Liver (tissue), 9 donors: ENCODE measurements around the gene CDK16. TPM values are rescaled to one million over a fixed set of nuclear protein-coding genes. Genes with fewer than 3 reads are reported as not detected.

Experiments used
- DNase-seq: peaks from one replicate; pipeline ENCODE4 v3.0.0-alpha.2; 2017; ENCODE audit warnings: low spot score
- H3K27ac ChIP-seq, 2 donors: one replicate each; pipeline ENCODE4 v1.7.0; 2013; ENCODE audit warnings: inconsistent platforms in 2 of 2, low read length in 2 of 2, control low read depth in 1 of 2, low read depth in 1 of 2, mild to moderate bottlenecking in 1 of 2
- H3K27me3 ChIP-seq, 4 donors: one replicate each; pipeline versions ENCODE4 v1.6.1 to v1.7.0; 2013; ENCODE audit warnings: low read length in 3 of 4, inconsistent platforms in 1 of 4, mild to moderate bottlenecking in 1 of 4, moderate library complexity in 1 of 4; ENCODE audit not compliant: control insufficient read depth in 4 of 4, insufficient read depth in 4 of 4
- H3K36me3 ChIP-seq, 4 donors: one replicate each; pipeline versions ENCODE4 v1.6.1 to v1.7.0; 2013; ENCODE audit warnings: low read length in 3 of 4, mild to moderate bottlenecking in 3 of 4, low read depth in 1 of 4, moderate library complexity in 1 of 4; ENCODE audit not compliant: control insufficient read depth in 4 of 4, insufficient read depth in 3 of 4
- H3K4me1 ChIP-seq, 4 donors: one replicate each; pipeline versions ENCODE4 v1.6.1 to v1.7.0; 2013; ENCODE audit warnings: low read length in 3 of 4, mild to moderate bottlenecking in 3 of 4, moderate library complexity in 1 of 4; ENCODE audit not compliant: control insufficient read depth in 4 of 4, insufficient read depth in 4 of 4
- H3K4me3 ChIP-seq, 3 donors: one replicate each; pipeline versions ENCODE4 v1.6.1 to v1.7.0; 2013; ENCODE audit warnings: low read length in 3 of 3, control low read depth in 1 of 3, low read depth in 1 of 3, mild to moderate bottlenecking in 1 of 3
- H3K9ac ChIP-seq, 2 donors: one replicate each; pipeline ENCODE4 v1.7.0; 2013; ENCODE audit warnings: low read length in 2 of 2, mild to moderate bottlenecking in 2 of 2, moderate library complexity in 2 of 2, control low read depth in 1 of 2, low read depth in 1 of 2
- H3K9me3 ChIP-seq, 4 donors: one replicate each; pipeline versions ENCODE4 v1.6.1 to v1.7.0; 2013; ENCODE audit warnings: low read length in 3 of 4; ENCODE audit not compliant: control insufficient read depth in 4 of 4
- ATF3 ChIP-seq: IDR thresholded peaks from 2 replicates; pipeline ENCODE4 v1.6.1; 2016; ENCODE audit warnings: antibody characterized with exemption
- EGR1 ChIP-seq, 2 donors: IDR thresholded peaks; 2 replicates each; pipeline ENCODE4 v1.6.1; 2016 to 2018; ENCODE audit warnings: antibody characterized with exemption in 2 of 2, low read depth in 2 of 2
- FOXA1 ChIP-seq: IDR thresholded peaks from 2 replicates; pipeline ENCODE4 v1.6.1; 2016; ENCODE audit warnings: antibody characterized with exemption
- FOXA2 ChIP-seq: IDR thresholded peaks from 2 replicates; pipeline ENCODE4 v1.6.1; 2016; ENCODE audit warnings: antibody characterized with exemption
- GABPA ChIP-seq, 2 donors: IDR thresholded peaks in 1 of 2; conservative IDR thresholded peaks in 1 of 2; 2 replicates each; pipeline ENCODE4 v1.6.1; 2016; ENCODE audit warnings: antibody characterized with exemption in 2 of 2, mild to moderate bottlenecking in 1 of 2, moderate library complexity in 1 of 2
- HNF4A ChIP-seq, 2 donors: conservative IDR thresholded peaks; 2 replicates each; pipeline ENCODE4 v1.6.1; 2016; ENCODE audit warnings: antibody characterized with exemption in 2 of 2, mild to moderate bottlenecking in 2 of 2
- HNF4G ChIP-seq: IDR thresholded peaks from 2 replicates; pipeline ENCODE4 v1.6.1; 2016; ENCODE audit warnings: antibody characterized with exemption
- JUND ChIP-seq, 2 donors: IDR thresholded peaks; 2 replicates each; pipeline ENCODE4 v1.6.1; 2016; ENCODE audit warnings: antibody characterized with exemption in 2 of 2
- MAX ChIP-seq: IDR thresholded peaks from 2 replicates; pipeline ENCODE4 v1.6.1; 2016; ENCODE audit warnings: antibody characterized with exemption
- NR2F2 ChIP-seq: IDR thresholded peaks from 2 replicates; pipeline ENCODE4 v1.6.1; 2016; ENCODE audit warnings: antibody characterized with exemption
- RAD21 ChIP-seq, 2 donors: IDR thresholded peaks; 2 replicates each; pipeline ENCODE4 v1.6.1; 2016; ENCODE audit warnings: antibody characterized with exemption in 2 of 2, mild to moderate bottlenecking in 2 of 2
- RXRA ChIP-seq, 2 donors: IDR thresholded peaks; 2 replicates each; pipeline ENCODE4 v1.6.1; 2017 to 2018; ENCODE audit warnings: antibody characterized with exemption in 2 of 2, mild to moderate bottlenecking in 1 of 2
- SP1 ChIP-seq: IDR thresholded peaks from 2 replicates; pipeline ENCODE4 v1.6.1; 2018; ENCODE audit warnings: antibody characterized with exemption, mild to moderate bottlenecking
- TAF1 ChIP-seq: conservative IDR thresholded peaks from 2 replicates; pipeline ENCODE4 v1.6.1; 2016; ENCODE audit warnings: antibody characterized with exemption, mild to moderate bottlenecking
- YY1 ChIP-seq: IDR thresholded peaks from 2 replicates; pipeline ENCODE4 v1.6.1; 2016; ENCODE audit warnings: antibody characterized with exemption, mild to moderate bottlenecking
- ZBTB33 ChIP-seq: IDR thresholded peaks from 2 replicates; pipeline ENCODE4 v1.6.1; 2016; ENCODE audit warnings: antibody characterized with exemption
- WGBS: extraction: QIAGEN DNeasy Blood & Tissue Kit; methylation state at CpG from one replicate; pipeline ENCODE4 v1.1.7; 2013; 5-methylcytosine and 5-hydroxymethylcytosine counted together
- polyA plus RNA-seq, 2 donors: library from polyadenylated mRNA; stranded (reverse) in 1 of 2; unstranded in 1 of 2; fragments of 200-250 nt in 1 of 2; fragments of >200 nt in 1 of 2; fragmentation: Nextera tagmentation in 1 of 2; extraction: Ambion mirVana in 1 of 2; gene quantifications; one replicate each; pipeline versions ENCODE4 v1.2.1 to v1.2.3, GENCODE V29; 2013 to 2015
- total RNA-seq, 2 donors: library from RNA; depleted of rRNA; stranded (reverse); fragments of >200 nt; gene quantifications; one replicate each; pipeline ENCODE4 v1.2.3, GENCODE V29; 2014
- TF ChIP-seq, protein P1 (sequence below): IDR thresholded peaks from 2 replicates; pipeline ENCODE4 v1.6.1; 2016; ENCODE audit warnings: antibody characterized with exemption, mild to moderate bottlenecking
- TF ChIP-seq, protein P2 (sequence below): fragments of 150-350 bp; IDR thresholded peaks from 2 replicates; pipeline ENCODE4 v1.5.1; 2017; ENCODE audit warnings: improper control_type of control experiment, low read depth, low read length; ENCODE audit not compliant: missing input control
- donor health status: healthy.
- donor health status: healthy.
- donor health status: healthy.
- donor health status: healthy.
- donor health status: healthy.

Gene CDK16
- total RNA-seq (10 to 100 TPM; 21.9 to 31.1 TPM), polyA plus RNA-seq (10 to 100 TPM; 10.8 to 18.0 TPM)

- Histone ChIP-seq H3K36me3 (peaks cover 7 to 32% (median 14%) of the 10 kb centered on the region in 4 donors), H3K9ac (peak within 1 kb of the TSS; percentile 75 to 88), H3K27ac (peak within 1 kb of the TSS; percentile 95 to 99), H3K27me3 (no peaks in the 10 kb centered on the region), H3K9me3 (no peaks in the 10 kb centered on the region), H3K4me3 (peak within 1 kb of the TSS; percentile 73 to 87 (median 83)), H3K4me1 (peaks cover 2 to 45% (median 26%) of the 10 kb centered on the region in 4 donors)
- peak; percentile 73 for DNase-seq
- under 1% methylated on average over 61 of the region's 61 CpGs for WGBS
- TF ChIP-seq, protein P1, sequence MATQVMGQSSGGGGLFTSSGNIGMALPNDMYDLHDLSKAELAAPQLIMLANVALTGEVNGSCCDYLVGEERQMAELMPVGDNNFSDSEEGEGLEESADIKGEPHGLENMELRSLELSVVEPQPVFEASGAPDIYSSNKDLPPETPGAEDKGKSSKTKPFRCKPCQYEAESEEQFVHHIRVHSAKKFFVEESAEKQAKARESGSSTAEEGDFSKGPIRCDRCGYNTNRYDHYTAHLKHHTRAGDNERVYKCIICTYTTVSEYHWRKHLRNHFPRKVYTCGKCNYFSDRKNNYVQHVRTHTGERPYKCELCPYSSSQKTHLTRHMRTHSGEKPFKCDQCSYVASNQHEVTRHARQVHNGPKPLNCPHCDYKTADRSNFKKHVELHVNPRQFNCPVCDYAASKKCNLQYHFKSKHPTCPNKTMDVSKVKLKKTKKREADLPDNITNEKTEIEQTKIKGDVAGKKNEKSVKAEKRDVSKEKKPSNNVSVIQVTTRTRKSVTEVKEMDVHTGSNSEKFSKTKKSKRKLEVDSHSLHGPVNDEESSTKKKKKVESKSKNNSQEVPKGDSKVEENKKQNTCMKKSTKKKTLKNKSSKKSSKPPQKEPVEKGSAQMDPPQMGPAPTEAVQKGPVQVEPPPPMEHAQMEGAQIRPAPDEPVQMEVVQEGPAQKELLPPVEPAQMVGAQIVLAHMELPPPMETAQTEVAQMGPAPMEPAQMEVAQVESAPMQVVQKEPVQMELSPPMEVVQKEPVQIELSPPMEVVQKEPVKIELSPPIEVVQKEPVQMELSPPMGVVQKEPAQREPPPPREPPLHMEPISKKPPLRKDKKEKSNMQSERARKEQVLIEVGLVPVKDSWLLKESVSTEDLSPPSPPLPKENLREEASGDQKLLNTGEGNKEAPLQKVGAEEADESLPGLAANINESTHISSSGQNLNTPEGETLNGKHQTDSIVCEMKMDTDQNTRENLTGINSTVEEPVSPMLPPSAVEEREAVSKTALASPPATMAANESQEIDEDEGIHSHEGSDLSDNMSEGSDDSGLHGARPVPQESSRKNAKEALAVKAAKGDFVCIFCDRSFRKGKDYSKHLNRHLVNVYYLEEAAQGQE, result no peak
- peak; percentile 15 for TF ChIP-seq MAX
- TF ChIP-seq YY1, result peak; percentile 80
Observed at GRCh38 chrX:47218280-47218919, at the start of gene CDK16. Gene CDK16 (plus strand): TSS chrX:47218681. CDS start chrX:47223558, 4,877 bp downstream.

DNA sequence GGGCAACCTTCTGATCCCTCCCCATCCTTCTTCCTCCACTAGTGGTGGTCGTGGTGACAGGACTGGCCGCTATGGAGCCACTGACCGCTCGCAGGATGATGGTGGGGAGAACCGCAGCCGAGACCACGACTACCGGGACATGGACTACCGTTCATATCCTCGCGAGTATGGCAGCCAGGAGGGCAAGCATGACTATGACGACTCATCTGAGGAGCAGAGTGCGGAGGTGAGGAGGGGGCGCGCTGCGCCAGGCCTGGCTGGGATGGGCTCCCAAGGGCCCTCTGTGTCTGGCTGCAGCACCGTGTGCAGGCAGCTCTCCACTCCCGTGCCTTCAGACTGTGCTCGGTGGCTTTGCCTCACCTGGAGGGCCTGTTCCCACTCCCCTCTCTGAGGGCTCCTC lies 49.2 kb upstream of the CDK16 start:
- Histone ChIP-seq H3K9ac (no peak overlapping the region), H3K4me1 (peaks cover 2 to 10% (median 4%) of the 10 kb centered on the region in 4 donors), H3K4me3 (no peak overlapping the region), H3K36me3 (peaks cover 3 to 19% (median 8%) of the 10 kb centered on the region in 4 donors), H3K27ac (no peak overlapping the region), H3K27me3 (no peaks in the 10 kb centered on the region), H3K9me3 (no peaks in the 10 kb centered on the region)
- WGBS, result 92% methylated on average over 19 of the region's 19 CpGs
- TF ChIP-seq ATF3, result no peak
- no peak for TF ChIP-seq HNF4A (conservative IDR thresholded peaks at IDR 0.05)
- no peak for TF ChIP-seq FOXA1
- TF ChIP-seq GABPA (IDR thresholded peaks at IDR 0.05 in 1 of 2, conservative IDR thresholded peaks at IDR 0.05 in 1 of 2), result no peak
- no peak for TF ChIP-seq RAD21 (IDR thresholded peaks at IDR 0.05)
- no peak for TF ChIP-seq EGR1 (IDR thresholded peaks at IDR 0.05; ENCODE audit: low read depth in 2 of 2)
- TF ChIP-seq SP1, result no peak
- no peak for TF ChIP-seq NR2F2
- TF ChIP-seq FOXA2, result no peak
- no peak for TF ChIP-seq TAF1
- TF ChIP-seq ZBTB33, result no peak
- TF ChIP-seq YY1, result no peak
- no peak for TF ChIP-seq HNF4G
- TF ChIP-seq JUND (IDR thresholded peaks at IDR 0.05), result no peak
- TF ChIP-seq, protein P1, result no peak
- TF ChIP-seq MAX, result no peak
- TF ChIP-seq, protein P2, sequence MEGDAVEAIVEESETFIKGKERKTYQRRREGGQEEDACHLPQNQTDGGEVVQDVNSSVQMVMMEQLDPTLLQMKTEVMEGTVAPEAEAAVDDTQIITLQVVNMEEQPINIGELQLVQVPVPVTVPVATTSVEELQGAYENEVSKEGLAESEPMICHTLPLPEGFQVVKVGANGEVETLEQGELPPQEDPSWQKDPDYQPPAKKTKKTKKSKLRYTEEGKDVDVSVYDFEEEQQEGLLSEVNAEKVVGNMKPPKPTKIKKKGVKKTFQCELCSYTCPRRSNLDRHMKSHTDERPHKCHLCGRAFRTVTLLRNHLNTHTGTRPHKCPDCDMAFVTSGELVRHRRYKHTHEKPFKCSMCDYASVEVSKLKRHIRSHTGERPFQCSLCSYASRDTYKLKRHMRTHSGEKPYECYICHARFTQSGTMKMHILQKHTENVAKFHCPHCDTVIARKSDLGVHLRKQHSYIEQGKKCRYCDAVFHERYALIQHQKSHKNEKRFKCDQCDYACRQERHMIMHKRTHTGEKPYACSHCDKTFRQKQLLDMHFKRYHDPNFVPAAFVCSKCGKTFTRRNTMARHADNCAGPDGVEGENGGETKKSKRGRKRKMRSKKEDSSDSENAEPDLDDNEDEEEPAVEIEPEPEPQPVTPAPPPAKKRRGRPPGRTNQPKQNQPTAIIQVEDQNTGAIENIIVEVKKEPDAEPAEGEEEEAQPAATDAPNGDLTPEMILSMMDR, result no peak
- no peak for TF ChIP-seq RXRA (IDR thresholded peaks at IDR 0.05)
- no peak for DNase-seq
